Astrocyte (in vitro differentiated cells and primary cell): Measurements from ENCODE around the gene MRPS18A.

Experiments
- EZH2 ChIP-seq: IDR thresholded peaks from 2 replicates; pipeline ENCODE4 v1.6.1; 2012; ENCODE audit warnings: mild to moderate bottlenecking, low read length, inconsistent platforms; ENCODE audit not compliant: insufficient read depth
- TF ChIP-seq, protein P1 (sequence below): IDR thresholded peaks from 2 replicates; pipeline ENCODE4 v1.5.1; 2011; ENCODE audit warnings: low read depth, mild to moderate bottlenecking, inconsistent platforms, low read length, moderate library complexity; ENCODE audit not compliant: insufficient read depth

- TF ChIP-seq, protein P1, sequence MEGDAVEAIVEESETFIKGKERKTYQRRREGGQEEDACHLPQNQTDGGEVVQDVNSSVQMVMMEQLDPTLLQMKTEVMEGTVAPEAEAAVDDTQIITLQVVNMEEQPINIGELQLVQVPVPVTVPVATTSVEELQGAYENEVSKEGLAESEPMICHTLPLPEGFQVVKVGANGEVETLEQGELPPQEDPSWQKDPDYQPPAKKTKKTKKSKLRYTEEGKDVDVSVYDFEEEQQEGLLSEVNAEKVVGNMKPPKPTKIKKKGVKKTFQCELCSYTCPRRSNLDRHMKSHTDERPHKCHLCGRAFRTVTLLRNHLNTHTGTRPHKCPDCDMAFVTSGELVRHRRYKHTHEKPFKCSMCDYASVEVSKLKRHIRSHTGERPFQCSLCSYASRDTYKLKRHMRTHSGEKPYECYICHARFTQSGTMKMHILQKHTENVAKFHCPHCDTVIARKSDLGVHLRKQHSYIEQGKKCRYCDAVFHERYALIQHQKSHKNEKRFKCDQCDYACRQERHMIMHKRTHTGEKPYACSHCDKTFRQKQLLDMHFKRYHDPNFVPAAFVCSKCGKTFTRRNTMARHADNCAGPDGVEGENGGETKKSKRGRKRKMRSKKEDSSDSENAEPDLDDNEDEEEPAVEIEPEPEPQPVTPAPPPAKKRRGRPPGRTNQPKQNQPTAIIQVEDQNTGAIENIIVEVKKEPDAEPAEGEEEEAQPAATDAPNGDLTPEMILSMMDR: no peak
- TF ChIP-seq EZH2: no peak
Observed at GRCh38 chr6:43623880-43624785, 63.5 kb downstream of the MRPS18A start.
